Measurements from ENCODE around the gene MMRN2. TPM values are rescaled to one million over a fixed set of nuclear protein-coding genes. Genes with fewer than 3 reads are reported as not detected.
"Not testable (repeated sequence)": the region's sequence is repeated elsewhere in the genome, so short reads cannot be mapped to it uniquely, and the experiment has no call there.

The MMRN2 gene
- total and polyA plus RNA-seq, 7 donors: 12.0 to 29.0 (median 16.4) TPM

DNA sequence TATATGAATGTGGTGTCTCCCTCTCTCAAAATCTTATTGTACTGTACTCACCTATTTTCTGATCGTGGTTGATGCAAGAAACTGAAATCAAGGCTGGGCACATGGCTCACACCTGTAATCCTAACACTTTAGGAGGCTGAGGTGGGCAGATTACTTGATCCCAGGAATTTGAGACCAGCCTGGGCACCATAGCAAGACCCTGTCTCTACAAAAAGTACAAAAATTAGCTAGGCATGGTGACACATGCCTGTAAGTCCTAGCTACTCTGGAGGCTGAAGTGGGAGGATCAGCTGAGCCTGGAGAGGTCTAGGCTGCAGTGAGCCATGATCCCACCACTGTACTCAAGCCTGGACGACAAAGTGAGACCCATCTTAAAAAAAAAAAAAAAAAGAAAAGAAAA lies 16.0 kb downstream of the MMRN2 start:
- H3K27me3 ChIP-seq (ENCODE audit: insufficient read depth in 3 of 3, low read length in 2 of 3): no peaks in the 10 kb centered on the region
- ATAC-seq (no peak), DNase-seq (no peak)
- TF ChIP-seq, protein P1, sequence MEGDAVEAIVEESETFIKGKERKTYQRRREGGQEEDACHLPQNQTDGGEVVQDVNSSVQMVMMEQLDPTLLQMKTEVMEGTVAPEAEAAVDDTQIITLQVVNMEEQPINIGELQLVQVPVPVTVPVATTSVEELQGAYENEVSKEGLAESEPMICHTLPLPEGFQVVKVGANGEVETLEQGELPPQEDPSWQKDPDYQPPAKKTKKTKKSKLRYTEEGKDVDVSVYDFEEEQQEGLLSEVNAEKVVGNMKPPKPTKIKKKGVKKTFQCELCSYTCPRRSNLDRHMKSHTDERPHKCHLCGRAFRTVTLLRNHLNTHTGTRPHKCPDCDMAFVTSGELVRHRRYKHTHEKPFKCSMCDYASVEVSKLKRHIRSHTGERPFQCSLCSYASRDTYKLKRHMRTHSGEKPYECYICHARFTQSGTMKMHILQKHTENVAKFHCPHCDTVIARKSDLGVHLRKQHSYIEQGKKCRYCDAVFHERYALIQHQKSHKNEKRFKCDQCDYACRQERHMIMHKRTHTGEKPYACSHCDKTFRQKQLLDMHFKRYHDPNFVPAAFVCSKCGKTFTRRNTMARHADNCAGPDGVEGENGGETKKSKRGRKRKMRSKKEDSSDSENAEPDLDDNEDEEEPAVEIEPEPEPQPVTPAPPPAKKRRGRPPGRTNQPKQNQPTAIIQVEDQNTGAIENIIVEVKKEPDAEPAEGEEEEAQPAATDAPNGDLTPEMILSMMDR (IDR thresholded peaks at IDR 0.05): no peak
- H3K36me3 ChIP-seq (ENCODE audit: insufficient read depth in 1 of 2, low read depth in 1 of 2): peaks cover 0 to 2% of the 10 kb centered on the region in 2 donors
- H3K9me3 ChIP-seq: no peaks in the 10 kb centered on the region
- intact Hi-C loops (cut with DNase I): no loop called here
- no peak overlapping the region for H3K27ac ChIP-seq
- 82 to 91% (median 85%) methylated on average over 2 of the region's 2 CpGs for WGBS, 3 donors
- peaks cover 9% of the 10 kb centered on the region for H3K4me1 ChIP-seq
- no peak overlapping the region for H3K4me3 ChIP-seq

DNA sequence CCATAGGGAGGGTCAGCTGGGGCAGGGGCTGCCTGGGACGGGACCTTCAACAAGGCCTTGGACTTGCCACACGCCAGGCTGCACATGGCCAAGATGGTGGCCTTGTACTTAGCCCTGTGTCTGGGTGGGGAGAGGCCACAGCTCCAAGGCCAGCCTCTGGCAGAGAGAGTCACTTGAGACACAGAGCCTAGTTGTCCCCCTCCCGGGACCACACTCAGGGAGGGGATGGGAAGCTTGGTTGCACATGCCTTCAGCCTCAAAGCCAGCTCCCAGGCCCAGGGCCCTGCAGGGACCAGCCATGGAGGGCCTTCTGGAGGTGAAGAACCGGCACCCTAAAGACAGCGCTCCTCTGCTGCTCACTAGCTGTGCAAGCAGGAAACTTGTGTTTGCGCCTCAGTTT lies 16.7 kb downstream of the MMRN2 start:
- TF ChIP-seq, protein P1 (IDR thresholded peaks at IDR 0.05): no peak
- 85 to 86% (median 85%) methylated on average over 6 of the region's 6 CpGs for WGBS, 3 donors

DNA sequence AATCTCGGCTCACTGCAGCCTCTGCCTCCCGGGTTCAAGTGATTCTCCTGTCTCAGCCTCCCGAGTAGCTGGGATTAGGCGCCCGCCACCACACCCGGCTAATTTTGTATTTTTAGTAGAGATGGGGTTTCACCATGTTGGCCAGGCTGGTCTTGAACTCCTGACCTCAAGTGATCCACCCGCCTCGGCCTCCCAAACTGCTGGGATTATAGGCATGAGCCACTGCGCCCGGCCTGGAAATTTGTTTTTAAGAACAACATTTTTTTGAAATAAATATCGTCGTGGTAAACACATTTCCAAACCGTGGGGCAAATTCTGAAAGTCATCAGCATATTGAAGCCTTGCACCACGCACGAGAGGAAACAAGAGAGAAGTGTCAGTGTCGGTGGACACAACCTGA lies 17.3 kb downstream of the MMRN2 start:
- peaks cover 0 to 16% of the 10 kb centered on the region in 2 donors for H3K36me3 ChIP-seq (ENCODE audit: insufficient read depth in 1 of 2, low read depth in 1 of 2)
- intact Hi-C loops (cut with DNase I); H3K4me1 ChIP-seq; DNase-seq; H3K9me3 ChIP-seq; H3K27me3 ChIP-seq (ENCODE audit: insufficient read depth in 3 of 3, low read length in 2 of 3); H3K4me3 ChIP-seq; ATAC-seq; H3K27ac ChIP-seq: not testable (repeated sequence)
- 68 to 78% (median 69%) methylated on average over 16 of the region's 16 CpGs for WGBS, 3 donors

More for the DNA sequence above, 16.7 kb downstream of the MMRN2 start:
- no peaks in the 10 kb centered on the region for H3K27me3 ChIP-seq (ENCODE audit: insufficient read depth in 3 of 3, low read length in 2 of 3)
- H3K27ac ChIP-seq: no peak overlapping the region
- intact Hi-C loops (cut with DNase I): no loop called here
- no peaks in the 10 kb centered on the region for H3K9me3 ChIP-seq
- no peak overlapping the region for H3K4me3 ChIP-seq
- no peak for ATAC-seq
- peaks cover 0 to 10% of the 10 kb centered on the region in 2 donors for H3K36me3 ChIP-seq (ENCODE audit: insufficient read depth in 1 of 2, low read depth in 1 of 2)
- DNase-seq: no peak
- H3K4me1 ChIP-seq: peaks cover 9% of the 10 kb centered on the region

DNA sequence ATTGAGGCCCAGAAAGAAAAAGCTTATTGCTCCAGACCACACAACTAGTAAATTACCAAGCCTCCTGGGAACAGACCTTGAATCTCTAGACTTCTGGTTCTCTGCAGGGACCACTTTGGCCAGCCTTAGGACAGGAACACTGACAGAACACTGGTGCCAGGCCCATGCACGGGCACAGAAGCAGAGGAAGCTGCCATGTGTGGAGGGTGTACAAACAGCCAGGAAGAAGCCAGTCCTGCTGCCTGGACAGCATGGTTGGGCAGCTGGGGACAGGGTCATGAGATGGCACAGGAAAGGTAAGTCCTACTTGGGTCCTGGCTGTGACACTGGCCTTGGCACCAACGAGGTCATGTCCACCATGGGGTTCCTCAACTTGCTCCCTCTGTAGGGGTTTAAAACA lies 19.2 kb downstream of the MMRN2 start:
- Histone ChIP-seq H3K27me3 (ENCODE audit: insufficient read depth in 3 of 3, low read length in 2 of 3) (no peaks in the 10 kb centered on the region), H3K4me1 (peaks cover 3% of the 10 kb centered on the region), H3K36me3 (ENCODE audit: insufficient read depth in 1 of 2, low read depth in 1 of 2) (peaks cover 0 to 29% of the 10 kb centered on the region in 2 donors), H3K27ac (no peak overlapping the region), H3K4me3 (no peak overlapping the region), H3K9me3 (no peaks in the 10 kb centered on the region)
- intact Hi-C loops (cut with DNase I): no loop called here
- WGBS, 3 donors: 54 to 64% (median 59%) methylated on average over 2 of the region's 2 CpGs
- DNase-seq (no peak), ATAC-seq (no peak)
- TF ChIP-seq, protein P1 (IDR thresholded peaks at IDR 0.05): no peak

DNA sequence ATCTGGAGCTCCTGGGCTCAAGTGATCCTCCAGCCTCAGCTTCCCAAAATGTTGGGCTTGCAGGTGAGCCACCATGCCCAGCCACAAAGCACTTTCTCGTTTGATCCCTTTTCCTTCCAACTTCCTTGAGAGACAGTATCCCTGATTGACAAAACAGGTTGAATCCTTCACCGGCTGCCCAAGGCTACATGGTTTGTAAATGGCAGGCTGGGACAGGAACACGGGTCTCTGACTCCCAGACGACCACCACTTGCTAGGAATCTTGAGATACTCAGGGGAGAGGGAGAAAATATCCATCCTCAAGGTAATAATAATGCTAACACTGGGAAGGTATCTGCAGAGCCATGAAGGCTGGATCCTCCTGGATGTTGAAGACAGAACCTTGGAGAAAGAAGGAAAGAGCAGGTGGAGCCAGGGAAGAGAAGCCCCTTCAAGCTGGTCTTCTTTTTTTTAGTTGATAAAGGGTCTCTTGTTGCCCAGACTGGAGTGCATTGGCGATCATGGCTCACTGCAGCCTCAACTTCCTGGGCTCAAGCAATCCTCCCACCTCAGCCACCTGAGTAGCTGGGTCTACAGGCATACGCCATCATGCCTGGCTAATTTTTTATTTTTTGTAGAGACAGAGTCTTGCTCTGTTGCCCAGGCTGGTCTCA lies 19.8 kb downstream of the MMRN2 start:
- DNase-seq (no peak), ATAC-seq (no peak)
- Histone ChIP-seq H3K9me3 (no peaks in the 10 kb centered on the region), H3K27me3 (ENCODE audit: insufficient read depth in 3 of 3, low read length in 2 of 3) (no peaks in the 10 kb centered on the region), H3K4me3 (no peak overlapping the region), H3K27ac (no peak overlapping the region), H3K4me1 (peaks cover 3% of the 10 kb centered on the region), H3K36me3 (ENCODE audit: insufficient read depth in 1 of 2, low read depth in 1 of 2) (peaks cover 0 to 33% of the 10 kb centered on the region in 2 donors)
- intact Hi-C loops (cut with DNase I): no loop called here
- TF ChIP-seq, protein P1 (IDR thresholded peaks at IDR 0.05): no peak
- WGBS, 3 donors: 59 to 66% (median 60%) methylated on average over 6 of the region's 6 CpGs

Data from psoas muscle (tissue), 8 donors.